Inflammatory macrophage (primary cell): ENCODE results near the gene SPRR2E.
"Not testable (repeated sequence)": the region's sequence is repeated elsewhere in the genome, so short reads cannot be mapped to it uniquely, and the experiment has no call there.

Experiments
- DNase-seq, 2 donors: peaks; one replicate each; pipeline ENCODE4 v3.0.0-alpha.2; 2020 to 2022
- total RNA-seq, 18 experiments: gene quantifications; one replicate each; lab custom pipeline; 2026; ENCODE audit warnings: mixed read lengths in 6 of 18, inconsistent platforms in 2 of 18; lab: John Stamatoyannopoulos, UW

The SPRR2E gene
- 0 to 0.06 (median 0) reads per million in 18 experiments for total RNA-seq

GRCh38 chr1:153094426-153094825 lies at the start of gene SPRR2E:
SPRR2E (minus strand) TSS chr1:153094526; CDS start chr1:153093751, 775 bp downstream.
- no peak for DNase-seq

- DNase-seq = no peak
These were observed 47.1 kb upstream of the SPRR2E start for GRCh38 chr1:153141377-153141776.

- DNase-seq = no peak
These were observed 46.2 kb upstream of the SPRR2E start for GRCh38 chr1:153140484-153140883.

GRCh38 chr1:153133743-153134142 lies 39.4 kb upstream of the SPRR2E start:
- DNase-seq = no peak

- no peak for DNase-seq
These were observed 38.9 kb upstream of the SPRR2E start for GRCh38 chr1:153133267-153133666.

- DNase-seq = not testable (repeated sequence)
These were observed 34.4 kb upstream of the SPRR2E start for GRCh38 chr1:153128688-153129087.

- no peak for DNase-seq
These were observed 33.0 kb upstream of the SPRR2E start for GRCh38 chr1:153127296-153127695.

GRCh38 chr1:153125536-153125935 lies 31.2 kb upstream of the SPRR2E start:
- no peak for DNase-seq

GRCh38 chr1:153123793-153124192 lies 29.5 kb upstream of the SPRR2E start:
- not testable (repeated sequence) for DNase-seq

GRCh38 chr1:153122831-153123421 lies 28.6 kb upstream of the SPRR2E start:
- no peak for DNase-seq

GRCh38 chr1:153120945-153121344 lies 26.6 kb upstream of the SPRR2E start:
- no peak for DNase-seq

GRCh38 chr1:153119491-153119971 lies 25.2 kb upstream of the SPRR2E start:
- no peak for DNase-seq

- not testable (repeated sequence) for DNase-seq
These were observed 20.9 kb upstream of the SPRR2E start for GRCh38 chr1:153115264-153115663.

GRCh38 chr1:153113416-153113815 lies 19.1 kb upstream of the SPRR2E start, which contains the start of gene SPRR2F:
SPRR2F (minus strand) TSS chr1:153113516; CDS start chr1:153112733, 783 bp downstream.
- DNase-seq = no peak

GRCh38 chr1:153112454-153112853 lies 18.1 kb upstream of the SPRR2E start:
- not testable (repeated sequence) for DNase-seq

- no peak for DNase-seq
These were observed 5.9 kb upstream of the SPRR2E start for GRCh38 chr1:153100245-153100644.

- no peak for DNase-seq
These were observed 5.2 kb upstream of the SPRR2E start for GRCh38 chr1:153099461-153100045.

GRCh38 chr1:153095764-153096163 lies 1.4 kb upstream of the SPRR2E start:
- no peak for DNase-seq

GRCh38 chr1:153087652-153088051 lies 6.7 kb downstream of the SPRR2E start:
- DNase-seq = no peak

- no peak for DNase-seq
These were observed 12.6 kb downstream of the SPRR2E start for GRCh38 chr1:153081736-153082135.

GRCh38 chr1:153072806-153073726 lies 21.3 kb downstream of the SPRR2E start:
- no peak for DNase-seq

- DNase-seq = no peak
These were observed 22.8 kb downstream of the SPRR2E start, which contains the start of gene SPRR2B for GRCh38 chr1:153071511-153071910. SPRR2B (minus strand) TSS chr1:153071611; CDS start chr1:153070839, 772 bp downstream.

GRCh38 chr1:153070243-153070642 lies 24.1 kb downstream of the SPRR2E start:
- DNase-seq = no peak
